A204.1 (cell line): ENCODE data around the gene ASCC3.
"Not testable (repeated sequence)": the region's sequence is repeated elsewhere in the genome, so short reads cannot be mapped to it uniquely, and the experiment has no call there.

Experiments used
- FAIRE-seq: peaks from 2 replicates; lab custom pipeline; 2012; peaks lifted over from hg19 to GRCh38; lab: Jason Lieb, UNC

ASCC3 gene

DNA sequence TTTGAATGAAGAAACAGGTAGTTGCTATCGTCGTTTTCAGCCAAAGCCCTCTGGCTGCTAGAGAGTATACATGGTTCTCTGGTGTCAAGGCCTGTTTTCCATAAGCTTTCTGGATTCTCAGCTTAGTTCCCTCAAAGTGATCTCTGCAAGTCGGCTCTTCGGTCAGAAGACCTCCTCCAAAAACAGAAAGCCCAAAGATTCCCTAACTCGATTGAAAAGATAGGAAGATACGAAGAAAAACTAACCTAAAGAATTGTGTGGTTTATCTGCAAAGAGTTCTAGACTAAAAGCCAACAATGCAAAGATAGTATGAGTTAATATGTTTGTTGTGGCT lies 545 bp upstream of the ASCC3 start:
- no peak for FAIRE-seq

DNA sequence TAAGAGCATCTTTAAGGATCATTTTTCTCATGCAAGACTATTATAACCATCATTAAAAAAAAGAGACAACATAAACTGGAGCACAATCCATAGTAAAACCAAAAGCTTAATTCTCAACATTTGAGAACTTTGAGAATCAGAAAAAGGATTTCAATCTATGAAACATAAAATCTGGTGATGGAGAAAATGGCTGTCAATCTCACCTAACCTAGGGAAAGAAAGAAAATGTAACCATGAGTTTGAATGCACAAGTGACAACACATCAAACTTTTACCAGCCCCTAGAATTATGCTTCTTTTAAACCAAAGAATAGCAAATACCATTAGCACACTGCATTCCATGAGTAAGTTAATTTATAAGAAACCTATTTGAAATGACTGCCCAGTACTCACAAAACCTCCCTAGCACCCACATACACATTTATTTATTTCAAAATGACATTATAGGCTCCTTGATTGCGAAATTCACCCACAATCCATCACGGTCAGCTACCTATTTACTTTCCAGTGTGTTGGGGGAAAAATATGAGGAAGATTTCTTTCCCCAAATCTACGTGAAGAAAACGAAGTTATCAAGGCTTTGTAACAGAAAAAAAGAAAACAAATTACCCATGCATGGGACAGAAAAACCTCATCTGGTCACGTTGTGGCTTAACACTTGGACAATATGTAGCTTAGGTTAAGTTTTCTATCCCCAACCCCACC lies 828 bp downstream of the ASCC3 start:
- no peak for FAIRE-seq

DNA sequence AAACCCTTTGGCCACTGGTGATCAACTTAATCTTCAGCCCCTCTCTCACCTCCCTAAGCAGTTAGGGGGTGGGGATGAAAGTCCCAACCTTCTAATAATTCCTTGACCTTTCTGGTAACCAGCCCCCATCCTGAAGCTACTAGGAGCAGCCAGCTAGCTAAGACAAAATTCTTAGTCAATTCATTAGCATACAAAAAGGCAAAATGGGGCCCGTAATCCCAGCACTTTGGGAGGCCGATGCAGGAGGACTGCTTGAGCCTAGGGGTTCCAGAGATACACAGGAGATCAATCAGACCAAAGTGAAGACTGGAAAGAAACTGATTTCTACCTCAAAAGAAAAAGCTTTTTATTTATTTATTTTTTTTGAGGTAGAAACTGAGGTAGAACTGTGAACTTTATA lies 1.8 kb downstream of the ASCC3 start:
- no peak for FAIRE-seq

DNA sequence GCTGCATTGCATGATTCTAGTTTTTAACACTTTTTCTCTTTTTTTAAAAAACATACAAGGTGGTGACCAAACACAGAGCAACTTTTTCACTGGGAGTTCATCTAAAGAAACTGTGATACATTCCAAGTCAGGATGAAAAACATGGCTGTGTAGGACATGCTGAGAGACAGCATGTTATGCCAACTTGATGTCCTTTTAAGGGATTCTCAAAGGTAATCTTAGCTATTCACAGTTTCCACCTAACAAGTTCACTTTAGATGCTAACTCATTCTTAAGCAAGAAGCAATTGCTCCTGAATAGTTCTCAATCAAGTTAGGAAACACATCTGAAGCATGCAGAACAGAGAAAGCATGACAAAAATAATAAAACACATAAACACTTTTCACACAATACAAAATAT lies 3.3 kb downstream of the ASCC3 start:
- FAIRE-seq: no peak

- FAIRE-seq: no peak
These were observed 4.9 kb downstream of the ASCC3 start for GRCh38 chr6:100876251-100876650.

DNA sequence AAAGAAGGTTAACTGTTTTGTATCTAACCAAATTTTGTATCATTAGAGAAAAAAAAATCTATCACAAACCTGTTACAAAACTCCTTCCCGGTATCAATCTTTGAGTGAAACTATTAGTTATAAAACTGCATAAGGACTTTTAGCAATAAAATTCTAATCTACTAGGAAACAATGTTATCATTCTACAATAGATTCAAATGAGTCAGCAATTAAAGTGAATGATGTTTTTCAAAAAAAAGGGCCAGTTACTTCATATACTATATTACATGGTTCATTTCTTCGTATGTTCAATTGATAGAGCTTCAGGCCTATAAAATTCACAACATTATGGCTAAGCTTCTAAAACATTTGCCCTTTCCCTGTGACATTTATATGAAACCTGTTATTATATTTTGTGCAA lies 15.6 kb downstream of the ASCC3 start:
- no peak for FAIRE-seq

DNA sequence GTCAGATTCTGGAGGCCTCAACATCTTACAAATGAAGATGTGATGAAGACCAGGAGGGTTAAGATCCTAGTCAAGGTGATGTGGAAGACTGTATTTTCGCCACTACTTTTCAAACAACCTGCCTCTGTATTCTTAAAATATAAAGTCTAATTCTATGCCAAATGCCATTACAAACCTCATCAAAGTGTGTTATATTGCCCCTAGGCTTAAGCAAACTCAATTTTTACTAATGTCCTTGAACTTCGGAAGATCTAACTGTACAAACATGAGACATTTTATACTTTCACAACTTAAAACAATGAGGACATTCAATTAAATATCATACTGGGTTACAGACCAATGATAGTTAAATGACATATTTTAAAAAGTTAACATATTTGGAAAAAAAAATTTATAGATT lies 19.1 kb downstream of the ASCC3 start:
- peak; percentile 21 for FAIRE-seq

DNA sequence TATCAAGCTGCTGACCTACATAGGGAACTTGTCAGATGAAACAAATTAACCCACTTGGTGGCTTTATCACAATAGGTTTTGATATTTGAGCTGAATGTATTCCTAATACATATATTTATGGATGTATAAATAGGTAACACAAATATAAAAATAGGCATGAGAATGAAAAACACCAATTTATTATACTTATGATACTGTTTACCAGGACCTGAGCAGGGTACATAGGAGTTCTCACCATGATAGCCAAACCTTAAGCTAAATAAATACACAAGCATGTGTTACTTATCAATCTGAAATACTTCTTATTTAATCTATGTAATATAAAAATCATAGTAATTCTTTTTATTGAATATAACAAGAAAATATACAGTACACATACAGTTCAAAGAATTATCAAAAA lies 25.0 kb downstream of the ASCC3 start:
- FAIRE-seq: no peak

DNA sequence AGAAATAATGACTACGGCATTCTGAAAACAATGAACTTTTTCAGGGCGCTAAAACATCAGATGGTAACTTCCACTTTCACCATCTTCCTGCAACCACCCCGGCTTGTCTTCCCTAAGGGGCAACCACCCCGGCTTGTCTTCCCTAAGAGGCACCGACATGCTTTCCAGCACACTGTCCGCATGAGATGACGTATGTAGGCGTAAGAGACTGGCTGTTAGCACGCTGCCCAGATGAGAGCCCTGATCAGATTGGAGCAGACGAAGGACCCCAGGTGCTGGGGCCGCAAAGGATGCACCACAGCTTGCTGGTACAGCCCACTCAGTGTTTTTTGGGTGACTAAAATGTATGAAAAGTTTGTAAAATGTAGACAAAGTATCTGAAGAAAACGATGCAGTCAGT lies 29.3 kb downstream of the ASCC3 start:
- no peak for FAIRE-seq

DNA sequence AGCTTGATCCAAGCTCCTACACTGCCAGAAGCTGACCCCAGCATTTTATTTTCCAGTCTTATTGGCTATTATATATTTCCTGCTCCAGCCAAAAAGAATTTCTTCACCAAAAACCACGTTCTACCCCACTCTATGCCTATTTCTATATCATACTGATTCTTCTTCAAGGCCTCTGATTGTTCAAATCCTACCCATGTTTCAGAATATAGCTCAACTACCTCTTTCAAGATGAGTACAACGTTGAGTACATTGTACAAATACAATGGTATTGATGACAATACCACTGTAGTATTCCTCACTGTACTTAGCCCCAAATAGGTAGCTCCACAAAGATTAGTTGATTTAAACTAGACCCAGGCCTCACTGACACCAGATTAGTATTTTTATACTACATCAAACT lies 31.0 kb downstream of the ASCC3 start:
- FAIRE-seq: no peak

DNA sequence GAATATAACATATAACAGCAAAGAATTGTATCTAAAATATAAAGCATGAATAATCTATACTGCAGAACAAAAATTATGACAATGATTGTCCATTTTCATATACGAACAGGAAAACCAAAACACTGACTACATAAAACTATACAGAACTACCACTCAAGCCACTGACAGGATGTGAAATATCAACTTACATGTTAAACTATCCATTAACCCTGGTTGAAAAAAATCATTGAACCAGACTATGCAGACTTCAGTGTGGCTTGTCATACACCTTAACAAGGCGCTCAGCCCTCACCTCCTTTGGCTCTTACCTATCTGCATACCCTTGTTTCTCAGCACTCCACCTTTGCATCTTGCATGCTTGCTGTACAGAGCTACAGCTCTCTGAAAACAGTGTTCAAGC lies 34.9 kb downstream of the ASCC3 start:
- FAIRE-seq: no peak

DNA sequence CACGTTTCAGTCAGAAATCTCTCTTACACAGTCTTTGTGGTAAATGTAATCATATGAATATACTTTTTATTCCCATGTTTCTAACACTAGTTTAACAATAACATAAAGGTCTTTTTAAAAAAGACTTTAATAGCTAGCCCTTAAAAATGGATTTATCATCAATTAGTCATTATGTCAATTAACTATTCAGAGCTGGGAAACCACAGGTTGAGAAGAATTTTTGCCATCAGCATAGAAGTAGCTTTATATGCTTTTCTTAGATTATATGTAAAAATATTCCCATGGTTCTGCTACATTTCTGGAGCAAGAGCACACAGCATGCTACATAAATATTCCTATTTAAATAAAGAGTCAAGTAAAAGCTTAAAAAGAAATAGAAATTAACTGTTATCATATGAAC lies 35.5 kb downstream of the ASCC3 start:
- no peak for FAIRE-seq

DNA sequence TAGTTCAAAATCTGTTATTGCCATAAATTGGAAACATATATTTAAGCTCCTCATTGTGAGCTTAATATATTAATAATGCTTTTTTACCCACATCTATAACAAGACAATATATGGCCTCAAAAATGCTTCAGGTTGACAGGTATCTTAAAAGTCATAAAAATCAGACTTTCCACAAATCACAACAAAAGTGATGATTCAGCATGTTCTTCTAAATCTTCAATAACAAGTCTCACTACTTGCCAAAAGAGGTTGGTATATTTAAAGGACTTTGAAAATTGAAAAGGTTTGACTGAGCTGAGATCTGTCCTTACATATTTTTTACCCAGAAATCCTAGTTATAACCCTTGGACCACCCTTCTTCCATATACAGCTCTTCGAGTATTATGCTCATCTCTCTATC lies 41.7 kb downstream of the ASCC3 start:
- FAIRE-seq: no peak

DNA sequence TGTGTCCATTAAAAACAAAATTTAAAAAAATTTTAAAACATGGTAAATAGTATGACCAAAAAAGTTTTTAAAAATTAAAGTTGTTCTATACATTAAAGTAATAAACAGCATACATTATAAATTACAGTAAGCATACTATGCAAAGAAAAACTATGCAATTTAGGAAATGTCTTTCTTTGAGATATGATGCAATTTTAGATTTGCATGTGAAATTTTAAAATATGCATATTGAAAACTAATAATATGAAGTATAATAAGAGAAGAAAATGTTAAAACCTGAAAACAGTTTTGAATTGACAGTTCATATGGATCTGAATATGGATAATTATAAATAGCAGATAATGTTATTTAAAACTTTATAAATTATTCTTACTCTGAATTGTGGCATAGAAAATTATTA lies 43.1 kb downstream of the ASCC3 start:
- FAIRE-seq: peak; percentile 77

- FAIRE-seq: no peak
These were observed 47.1 kb downstream of the ASCC3 start for GRCh38 chr6:100833972-100834574.

- FAIRE-seq: not testable (repeated sequence)
These were observed 52.0 kb downstream of the ASCC3 start for GRCh38 chr6:100829077-100829595.

- no peak for FAIRE-seq
These were observed 58.1 kb downstream of the ASCC3 start for GRCh38 chr6:100823041-100823440.

DNA sequence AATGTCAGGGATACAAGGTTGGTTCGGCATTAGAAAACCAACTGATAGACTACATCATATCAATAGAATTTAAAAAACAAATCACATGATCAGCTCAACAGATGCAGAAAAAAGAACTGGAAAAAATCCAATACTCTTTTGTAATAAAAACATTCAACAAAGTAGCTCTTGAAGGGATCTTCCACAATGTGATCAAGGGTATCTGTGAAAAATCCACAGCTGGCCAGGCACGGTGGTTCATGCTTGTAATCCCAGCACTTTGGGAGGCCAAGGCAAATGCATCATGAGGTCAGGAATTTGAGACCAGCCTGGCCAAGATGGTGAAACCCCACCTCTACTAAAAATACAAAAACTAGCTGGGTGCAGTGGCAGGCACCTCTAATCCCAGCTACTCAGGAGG lies 63.1 kb downstream of the ASCC3 start:
- FAIRE-seq: no peak

DNA sequence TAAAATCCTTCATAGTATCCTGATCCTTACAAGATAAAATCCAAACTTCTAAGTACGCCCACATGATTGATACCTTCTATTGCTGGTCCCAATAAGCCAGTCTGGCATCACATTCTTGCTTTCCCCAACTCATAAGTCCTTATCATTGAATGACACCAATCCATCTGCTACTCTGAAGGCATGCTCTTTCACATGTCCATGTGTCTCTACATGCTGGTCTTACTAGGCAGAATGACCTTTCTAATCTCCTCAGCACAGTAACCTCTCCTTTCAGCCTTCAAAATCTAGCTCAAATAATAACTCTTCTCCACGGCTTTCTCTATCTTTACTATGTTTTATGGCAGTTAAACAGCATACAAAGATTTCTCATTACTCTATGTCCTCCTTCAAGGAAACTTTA lies 71.1 kb downstream of the ASCC3 start:
- no peak for FAIRE-seq

DNA sequence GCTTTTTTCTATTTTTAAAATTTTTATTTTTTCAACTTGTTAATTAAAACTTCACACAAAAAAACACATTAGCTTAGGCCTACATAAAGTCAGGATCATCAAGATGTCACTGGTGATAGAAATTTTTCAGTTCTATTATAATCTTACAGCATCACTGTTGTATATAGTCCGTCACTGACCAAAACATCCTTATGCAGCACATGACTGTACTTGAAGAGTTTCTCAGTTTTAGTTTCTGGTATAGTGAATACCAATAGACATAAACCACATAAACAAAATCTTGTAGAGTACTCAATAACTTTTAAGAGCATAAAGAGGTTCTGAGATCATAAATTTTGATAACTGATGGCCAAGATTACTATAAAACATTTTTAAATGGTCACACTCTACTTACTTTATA lies 71.8 kb downstream of the ASCC3 start:
- FAIRE-seq: no peak

DNA sequence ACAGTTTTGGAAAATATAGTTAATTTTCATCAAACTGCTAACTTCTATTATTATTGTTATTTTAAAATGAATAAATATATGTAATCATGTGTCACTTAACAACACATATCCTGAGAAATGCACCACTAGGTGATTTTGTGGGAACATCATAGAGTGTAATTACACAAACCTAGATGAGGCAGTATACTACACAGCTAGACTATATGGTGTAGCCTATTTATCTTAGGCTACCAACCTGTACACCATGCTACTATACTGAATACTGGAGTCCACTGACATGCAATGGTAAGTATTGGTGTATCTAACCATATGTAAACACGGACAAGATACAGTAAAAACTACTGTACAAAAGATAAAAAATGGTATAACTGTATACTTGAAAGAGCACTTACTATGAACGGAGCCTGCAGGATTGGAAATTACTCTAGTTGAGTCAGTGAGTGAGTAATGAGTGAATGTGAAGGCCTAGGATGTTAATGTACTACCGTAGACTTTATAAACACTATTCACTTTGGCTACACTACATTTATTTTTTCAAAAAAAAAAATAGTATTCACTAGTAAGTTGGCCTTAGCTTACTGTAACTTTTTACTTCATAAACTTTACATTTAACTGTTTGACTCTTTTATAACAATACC lies 72.4 kb downstream of the ASCC3 start:
- FAIRE-seq: no peak

GRCh38 chr6:100806296-100806695 lies 74.8 kb downstream of the ASCC3 start:
- FAIRE-seq: no peak

DNA sequence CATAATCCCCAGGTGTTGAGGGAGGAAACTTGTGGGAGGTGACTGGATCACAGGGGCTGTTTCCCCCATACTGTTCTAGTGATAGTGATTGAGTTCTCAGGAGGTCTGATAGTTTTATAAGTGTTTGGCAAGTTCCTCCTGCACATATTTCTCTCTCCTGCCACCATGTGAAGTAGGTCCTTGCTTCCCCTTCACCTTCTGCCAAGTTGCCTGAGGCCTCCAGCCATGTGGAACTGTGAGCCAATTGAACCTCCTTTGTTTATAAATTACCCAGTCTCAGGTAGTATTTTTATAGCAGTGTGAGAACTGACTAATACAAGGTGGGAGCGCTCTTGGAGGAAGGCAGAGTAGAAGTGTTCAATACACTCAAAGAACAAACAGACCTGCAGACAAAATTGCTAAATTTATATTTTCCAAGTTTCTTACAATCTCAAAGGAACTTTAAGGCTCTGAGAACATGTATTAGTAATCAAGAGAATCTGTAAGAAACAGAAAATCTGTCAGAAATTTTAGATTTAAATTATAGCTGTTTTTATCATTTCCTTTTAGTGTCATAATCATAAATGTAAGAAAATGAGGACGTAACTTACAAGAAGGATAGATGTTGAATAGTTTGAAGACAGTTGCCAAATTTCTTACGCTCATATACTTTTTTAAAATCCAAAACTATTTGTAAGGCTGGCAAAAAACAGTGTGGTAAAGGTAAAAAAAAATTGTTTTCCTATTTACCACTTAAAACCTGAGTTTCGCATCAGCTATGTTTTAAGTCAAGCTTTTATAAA lies 77.7 kb downstream of the ASCC3 start:
- no peak for FAIRE-seq
